Fibroblast of lung (primary cell): ENCODE data around the gene ASRGL1. TPM values are rescaled to one million over a fixed set of nuclear protein-coding genes. Genes with fewer than 3 reads are reported as not detected.

Source experiments
- DNase-seq, 2 donors: peaks; one replicate each; pipeline versions ENCODE4 v3.0.0 to v3.0.0-alpha.2; 2010; ENCODE audit warnings: low read depth in 2 of 2
- H2AFZ ChIP-seq: 2 replicates; pipeline ENCODE4 v1.5.1; 2012; ENCODE audit warnings: low read length, control low read depth, inconsistent platforms
- H3K27ac ChIP-seq: 2 replicates; pipeline ENCODE4 v1.5.1; 2011; ENCODE audit warnings: low read length, control low read depth; ENCODE audit not compliant: insufficient read depth
- H3K27me3 ChIP-seq: 2 replicates; pipeline ENCODE4 v1.5.1; 2011; ENCODE audit warnings: mild to moderate bottlenecking, low read length; ENCODE audit not compliant: control insufficient read depth, insufficient read depth
- H3K36me3 ChIP-seq: 2 replicates; pipeline ENCODE4 v1.5.1; 2011; ENCODE audit warnings: low read length; ENCODE audit not compliant: control insufficient read depth, insufficient read depth
- H3K4me1 ChIP-seq: 2 replicates; pipeline ENCODE4 v1.5.1; 2011; ENCODE audit warnings: low read length; ENCODE audit not compliant: control insufficient read depth, insufficient read depth; ENCODE audit errors: extremely low read depth
- H3K4me2 ChIP-seq: 2 replicates; pipeline ENCODE4 v1.5.1; 2011; ENCODE audit warnings: low read length, control low read depth; ENCODE audit not compliant: insufficient read depth; ENCODE audit errors: extremely low read depth
- H3K4me3 ChIP-seq, 4 experiments: fragments of 200-600 bp in 1 of 4; sonication (generic) in 1 of 4; replicated peaks in 1 of 4; 2 replicates each; pipeline ENCODE4 v1.5.1; 2011 to 2016; ENCODE audit warnings: low read length in 4 of 4, low read depth in 3 of 4, mild to moderate bottlenecking in 3 of 4, control low read depth in 2 of 4, inconsistent platforms in 1 of 4, mixed read lengths in 1 of 4; ENCODE audit not compliant: insufficient read depth in 1 of 4; ENCODE audit errors: control extremely low read depth in 1 of 4
- H3K79me2 ChIP-seq: 2 replicates; pipeline ENCODE4 v1.5.1; 2012; ENCODE audit warnings: mild to moderate bottlenecking, low read length, inconsistent platforms; ENCODE audit not compliant: control insufficient read depth, insufficient read depth
- H3K9ac ChIP-seq: 2 replicates; pipeline ENCODE4 v1.5.1; 2011; ENCODE audit warnings: mild to moderate bottlenecking, low read length, control low read depth; ENCODE audit not compliant: insufficient read depth
- H3K9me3 ChIP-seq: 2 replicates; pipeline ENCODE4 v1.5.1; 2012; ENCODE audit warnings: low read depth, low read length; ENCODE audit not compliant: control insufficient read depth, insufficient read depth
- H4K20me1 ChIP-seq: 2 replicates; pipeline ENCODE4 v1.5.1; 2011; ENCODE audit warnings: low read length; ENCODE audit not compliant: control insufficient read depth, insufficient read depth; ENCODE audit errors: extremely low read depth
- EZH2 ChIP-seq: IDR thresholded peaks from 2 replicates; pipeline ENCODE4 v1.5.1; 2012; ENCODE audit warnings: low read length, control low read depth, mild to moderate bottlenecking; ENCODE audit errors: missing control alignments
- polyA plus RNA-seq, 2 donors: library from polyadenylated mRNA; depleted of rRNA in 1 of 2; stranded (reverse) in 1 of 2; unstranded in 1 of 2; fragments of >200 nt; gene quantifications; 2 replicates each; pipeline ENCODE4 v1.2.1, GENCODE V29; 2011 to 2012; ENCODE audit warnings: missing spikeins in 1 of 2
- total RNA-seq: library from RNA; depleted of rRNA; stranded (reverse); fragments of >200 nt; gene quantifications from 2 replicates; pipeline ENCODE4 v1.2.1, GENCODE V29; 2014
- TF ChIP-seq, protein P1 (sequence below), 2 donors: IDR thresholded peaks in 1 of 2; conservative IDR thresholded peaks in 1 of 2; 1 replicate in 1 of 2; 2 replicates in 1 of 2; pipeline ENCODE4 v1.5.1; 2011 to 2012; ENCODE audit warnings: low read length in 2 of 2, control low read depth in 1 of 2, inconsistent platforms in 1 of 2, low read depth in 1 of 2, mild to moderate bottlenecking in 1 of 2

ASRGL1 gene
- total and polyA plus RNA-seq, 2 donors (not counting 1 experiment from before 2014, with no cell fraction given) = under 0.01 to 0.22 TPM

DNA sequence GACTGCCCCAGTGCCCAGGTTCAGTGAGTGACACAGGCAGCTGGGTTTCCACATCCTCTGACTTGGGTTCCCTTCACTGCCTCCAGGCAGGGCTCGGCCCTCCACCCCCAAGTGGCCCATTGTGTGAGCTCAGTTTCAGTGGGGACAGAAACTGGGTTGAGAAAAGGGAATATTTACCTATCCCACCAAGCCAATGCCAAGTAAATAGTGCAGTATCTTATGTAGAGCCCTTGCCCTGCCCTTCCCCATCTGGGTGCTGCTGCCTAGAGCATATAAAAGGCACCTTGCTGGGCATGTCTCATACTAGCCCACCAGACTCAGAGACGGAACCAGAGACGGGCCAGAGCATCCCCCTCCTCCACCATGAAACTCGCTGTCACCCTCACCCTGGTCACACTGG, 81.5 kb downstream of the ASRGL1 start, which contains the start of gene SCGB1A1:
Gene SCGB1A1, plus strand, starts transcription at position 301 of the 400 bp plus-strand sequence. Its CDS starts 63 bp downstream, at position 364.
- Histone ChIP-seq H3K4me3 (no peak within 1 kb of the TSS), H2AFZ (no peak within 1 kb of the TSS), H3K27me3 (no peaks in the 10 kb centered on the region), H3K4me2 (peak within 1 kb of the TSS; percentile 46), H3K36me3 (no peaks in the 10 kb centered on the region), H3K9ac (no peak within 1 kb of the TSS), H3K9me3 (no peaks in the 10 kb centered on the region), H3K27ac (no peak within 1 kb of the TSS), H4K20me1 (no peaks in the 10 kb centered on the region), H3K79me2 (no peaks in the 10 kb centered on the region), H3K4me1 (no peaks in the 10 kb centered on the region)
- DNase-seq = no peak
- TF ChIP-seq EZH2 = no peak
- TF ChIP-seq, protein P1, sequence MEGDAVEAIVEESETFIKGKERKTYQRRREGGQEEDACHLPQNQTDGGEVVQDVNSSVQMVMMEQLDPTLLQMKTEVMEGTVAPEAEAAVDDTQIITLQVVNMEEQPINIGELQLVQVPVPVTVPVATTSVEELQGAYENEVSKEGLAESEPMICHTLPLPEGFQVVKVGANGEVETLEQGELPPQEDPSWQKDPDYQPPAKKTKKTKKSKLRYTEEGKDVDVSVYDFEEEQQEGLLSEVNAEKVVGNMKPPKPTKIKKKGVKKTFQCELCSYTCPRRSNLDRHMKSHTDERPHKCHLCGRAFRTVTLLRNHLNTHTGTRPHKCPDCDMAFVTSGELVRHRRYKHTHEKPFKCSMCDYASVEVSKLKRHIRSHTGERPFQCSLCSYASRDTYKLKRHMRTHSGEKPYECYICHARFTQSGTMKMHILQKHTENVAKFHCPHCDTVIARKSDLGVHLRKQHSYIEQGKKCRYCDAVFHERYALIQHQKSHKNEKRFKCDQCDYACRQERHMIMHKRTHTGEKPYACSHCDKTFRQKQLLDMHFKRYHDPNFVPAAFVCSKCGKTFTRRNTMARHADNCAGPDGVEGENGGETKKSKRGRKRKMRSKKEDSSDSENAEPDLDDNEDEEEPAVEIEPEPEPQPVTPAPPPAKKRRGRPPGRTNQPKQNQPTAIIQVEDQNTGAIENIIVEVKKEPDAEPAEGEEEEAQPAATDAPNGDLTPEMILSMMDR (conservative IDR thresholded peaks at IDR 0.05 in 1 of 2, IDR thresholded peaks at IDR 0.05 in 1 of 2; ENCODE audit: low read depth in 1 of 2, low read length in 2 of 2) = no peak

DNA sequence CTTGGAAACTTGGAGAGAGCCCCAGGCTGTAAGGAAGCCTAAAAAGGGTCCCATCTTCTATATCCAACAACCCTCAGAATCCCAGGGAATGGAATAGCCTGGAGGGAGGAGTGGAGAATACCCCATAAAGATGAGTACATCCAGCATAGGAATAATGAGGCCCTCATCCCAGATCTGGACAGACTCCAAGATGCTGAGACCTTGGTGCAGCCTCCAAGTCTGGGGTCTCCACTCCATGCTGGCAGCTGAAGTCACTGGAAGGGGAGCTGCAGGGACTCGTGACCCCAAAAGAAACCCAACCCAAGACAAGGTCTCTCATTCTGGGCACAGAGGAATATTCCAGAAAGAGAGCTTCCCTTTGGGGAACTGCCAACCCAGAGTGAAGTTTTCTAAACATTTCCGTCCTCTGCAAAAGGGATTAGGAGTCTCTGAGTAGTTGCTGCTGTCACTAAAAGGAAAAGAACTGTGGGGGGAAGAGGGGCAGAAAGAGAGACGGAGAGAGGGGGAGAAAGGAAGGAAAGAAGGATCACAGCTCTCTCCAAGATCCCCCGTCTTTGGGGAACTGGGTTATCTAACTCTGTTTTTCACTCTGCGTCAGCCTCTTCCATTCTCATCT, 82.2 kb downstream of the ASRGL1 start:
- Histone ChIP-seq H3K79me2 (no peaks in the 10 kb centered on the region), H3K36me3 (no peaks in the 10 kb centered on the region), H3K4me2 (peak overlapping the region; percentile 46), H3K27ac (no peak overlapping the region), H3K4me1 (no peaks in the 10 kb centered on the region), H3K4me3 (no peak overlapping the region), H3K27me3 (no peaks in the 10 kb centered on the region), H2AFZ (no peak overlapping the region), H4K20me1 (no peaks in the 10 kb centered on the region), H3K9ac (no peak overlapping the region), H3K9me3 (no peaks in the 10 kb centered on the region)
- TF ChIP-seq, protein P1 (conservative IDR thresholded peaks at IDR 0.05 in 1 of 2, IDR thresholded peaks at IDR 0.05 in 1 of 2; ENCODE audit: low read depth in 1 of 2, low read length in 2 of 2) = no peak
- TF ChIP-seq EZH2 = no peak
- DNase-seq = peak in 1 of 2 donors; percentile 53

DNA sequence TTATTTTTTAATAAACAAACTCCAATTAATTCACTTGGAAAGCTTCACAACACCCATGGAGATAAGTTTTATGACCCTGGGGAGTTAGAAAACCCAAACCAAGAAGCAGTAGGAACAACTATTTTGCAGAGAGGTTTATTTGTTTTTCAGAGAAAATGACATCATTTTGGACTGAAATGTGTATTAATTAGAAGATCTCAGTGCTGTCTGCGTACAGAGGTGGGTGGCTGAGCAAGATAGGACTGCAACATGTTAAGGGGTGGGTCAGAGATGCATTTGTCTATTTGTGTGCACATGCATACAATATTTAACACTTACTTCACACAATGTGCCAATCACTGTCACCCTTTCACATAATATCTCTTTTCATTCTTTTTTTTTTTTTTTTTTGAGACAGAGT, 82.7 kb downstream of the ASRGL1 start:
- H3K27ac ChIP-seq = no peak overlapping the region
- no peak overlapping the region for H3K9ac ChIP-seq
- no peak overlapping the region for H3K4me3 ChIP-seq
- no peak overlapping the region for H2AFZ ChIP-seq
- no peaks in the 10 kb centered on the region for H3K79me2 ChIP-seq
- peak in 1 of 2 donors; percentile 28 for DNase-seq
- no peak overlapping the region for H3K4me2 ChIP-seq
- TF ChIP-seq EZH2 = no peak
- TF ChIP-seq, protein P1 (conservative IDR thresholded peaks at IDR 0.05 in 1 of 2, IDR thresholded peaks at IDR 0.05 in 1 of 2; ENCODE audit: low read depth in 1 of 2, low read length in 2 of 2) = no peak
- no peaks in the 10 kb centered on the region for H3K27me3 ChIP-seq
- no peaks in the 10 kb centered on the region for H3K9me3 ChIP-seq
- no peaks in the 10 kb centered on the region for H3K4me1 ChIP-seq
- H3K36me3 ChIP-seq = no peaks in the 10 kb centered on the region
- H4K20me1 ChIP-seq = no peaks in the 10 kb centered on the region
